GM13977 (cell line): ENCODE measurements around the gene ELP5.

ENCODE experiments used
- DNase-seq: peaks from one replicate; pipeline ENCODE4 v3.0.0; 2012; ENCODE audit warnings: low spot score
- CTCF ChIP-seq: IDR thresholded peaks from 2 replicates; pipeline ENCODE4 v1.5.1; 2012; ENCODE audit warnings: mild to moderate bottlenecking, control low read depth; ENCODE audit not compliant: insufficient read depth; ENCODE audit errors: extremely low read depth, missing control alignments
- in situ Hi-C: fragments of 300-500 bp; cut with MboI; formaldehyde crosslinking; loops from one replicate; pipeline ENCODE4 v1.12.0; 2022; ENCODE audit warnings: low sequenced_read_pairs, low pct_unique_long_range_greater_than_20kb, mixed read lengths, inconsistent platforms; ENCODE audit not compliant: unreplicated experiment

The ELP5 gene

GRCh38 chr17:7239091-7240027, 12.7 kb upstream of the ELP5 start, which contains the start of gene PHF23:
Gene PHF23 (minus strand): TSS chr17:7239457. CDS start chr17:7239279, 178 bp downstream.
- in situ Hi-C loops: no loop called here
- DNase-seq: peak; percentile 99
- TF ChIP-seq CTCF: no peak

GRCh38 chr17:7240375-7240774, 11.6 kb upstream of the ELP5 start:
- TF ChIP-seq CTCF: no peak
- in situ Hi-C loops: no loop called here
- DNase-seq: no peak

GRCh38 chr17:7241090-7241733, 10.8 kb upstream of the ELP5 start:
- no peak for TF ChIP-seq CTCF
- in situ Hi-C loops: no loop called here

GRCh38 chr17:7241783-7242716, 10.0 kb upstream of the ELP5 start, which contains the start of gene GABARAP:
Gene GABARAP (minus strand): TSS chr17:7242449. CDS start chr17:7242330, 119 bp downstream.
- no peak for TF ChIP-seq CTCF
- in situ Hi-C loops: no loop called here
- peak; percentile 88 for DNase-seq

More at GRCh38 chr17:7241090-7241733, 10.8 kb upstream of the ELP5 start:
- DNase-seq: no peak

- DNase-seq: peak; percentile 91
- in situ Hi-C loops: no loop called here
- peak; percentile 19 for TF ChIP-seq CTCF
These were observed 9.1 kb upstream of the ELP5 start for GRCh38 chr17:7242717-7243452.
